KMS-11 (cell line): ENCODE results near the gene DMGDH.

Experiments
- H2AFZ ChIP-seq: fragments of 200-600 bp; sonication (generic); 2 replicates; pipeline ENCODE4 v1.6.1; 2016; ENCODE audit warnings: antibody characterized with exemption, mixed run types, low read depth
- H3K27ac ChIP-seq: fragments of 200-600 bp; sonication (generic); 2 replicates; pipeline ENCODE4 v1.6.1; 2016; ENCODE audit warnings: mild to moderate bottlenecking, mixed run types
- H3K27me3 ChIP-seq: fragments of 200-600 bp; sonication (generic); 2 replicates; pipeline ENCODE4 v1.6.1; 2017; ENCODE audit warnings: mild to moderate bottlenecking, low read depth, mixed run types, moderate library complexity; ENCODE audit not compliant: insufficient read depth
- H3K36me3 ChIP-seq: fragments of 200-600 bp; sonication (generic); 2 replicates; pipeline ENCODE4 v1.6.1; 2017; ENCODE audit warnings: mild to moderate bottlenecking, mixed run types; ENCODE audit not compliant: insufficient read depth
- H3K4me1 ChIP-seq: fragments of 200-600 bp; sonication (generic); 2 replicates; pipeline ENCODE4 v1.6.1; 2016; ENCODE audit warnings: mild to moderate bottlenecking, low read depth, mixed run types; ENCODE audit not compliant: poor library complexity, severe bottlenecking
- H3K4me2 ChIP-seq: fragments of 200-600 bp; sonication (generic); 2 replicates; pipeline ENCODE4 v1.7.0; 2016; ENCODE audit warnings: mild to moderate bottlenecking, mixed run types
- H3K4me3 ChIP-seq: fragments of 200-600 bp; sonication (generic); IDR thresholded peaks from 2 replicates; pipeline ENCODE4 v1.6.1; 2017; ENCODE audit warnings: low read depth, low read length, mixed read lengths; ENCODE audit not compliant: insufficient read depth
- H3K79me2 ChIP-seq: fragments of 200-600 bp; sonication (generic); 2 replicates; pipeline ENCODE4 v1.6.1; 2016; ENCODE audit warnings: low read depth, mixed run types; ENCODE audit not compliant: insufficient read depth
- H3K9ac ChIP-seq: fragments of 200-600 bp; sonication (generic); 2 replicates; pipeline ENCODE4 v1.6.1; 2016; ENCODE audit warnings: mild to moderate bottlenecking, mixed run types
- H4K20me1 ChIP-seq: fragments of 200-600 bp; sonication (generic); 2 replicates; pipeline ENCODE4 v1.6.1; 2016; ENCODE audit warnings: mild to moderate bottlenecking, mixed run types; ENCODE audit not compliant: insufficient read depth
- TF ChIP-seq, protein P1 (sequence below): fragments of 200-600 bp; sonication (generic); conservative IDR thresholded peaks from 2 replicates; pipeline ENCODE4 v1.6.1; 2017; ENCODE audit warnings: low read depth, mild to moderate bottlenecking, antibody characterized with exemption, low read length, moderate library complexity, mixed read lengths

The DMGDH gene

DNA sequence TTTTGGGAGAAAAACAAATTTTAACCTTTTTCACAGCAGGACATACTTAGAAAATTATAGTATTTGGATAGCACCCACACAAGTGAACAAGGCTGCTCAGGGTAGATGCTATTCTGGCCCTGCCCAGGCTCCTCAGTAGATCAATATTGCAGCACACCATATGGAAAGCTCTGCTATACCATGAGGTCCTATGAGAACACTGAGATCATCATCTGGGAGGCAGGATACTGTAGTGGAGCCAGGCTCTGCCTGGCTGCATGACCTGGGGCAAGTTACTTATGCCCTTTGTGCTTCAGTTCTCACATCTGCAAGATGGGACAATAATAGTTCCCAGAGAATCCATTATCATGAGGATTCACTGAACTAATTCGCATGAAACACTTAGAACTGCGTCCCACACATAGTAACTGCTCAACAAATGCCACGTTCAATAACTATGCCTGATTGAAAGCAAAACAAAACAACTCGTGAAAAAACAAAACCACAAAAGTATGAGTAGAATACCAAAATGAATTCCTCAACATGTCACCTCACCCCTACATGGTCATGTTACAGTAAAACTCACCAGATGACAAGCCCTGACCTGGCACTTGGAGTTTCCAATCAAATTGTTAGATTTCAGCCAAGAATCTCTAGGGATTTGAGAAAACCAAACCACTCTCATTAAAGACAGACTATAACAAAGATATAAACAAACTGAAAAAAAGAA is 116.2 kb downstream of the DMGDH start:
- Histone ChIP-seq H3K4me3 (no peak overlapping the region), H3K4me2 (no peak overlapping the region), H3K79me2 (no peaks in the 10 kb centered on the region), H3K27ac (no peak overlapping the region), H3K9ac (no peak overlapping the region), H3K36me3 (no peaks in the 10 kb centered on the region), H3K27me3 (no peaks in the 10 kb centered on the region), H3K4me1 (peaks cover 23% of the 10 kb centered on the region), H2AFZ (no peak overlapping the region), H4K20me1 (no peaks in the 10 kb centered on the region; the same call in 1 of the 2 replicates)
- TF ChIP-seq, protein P1, sequence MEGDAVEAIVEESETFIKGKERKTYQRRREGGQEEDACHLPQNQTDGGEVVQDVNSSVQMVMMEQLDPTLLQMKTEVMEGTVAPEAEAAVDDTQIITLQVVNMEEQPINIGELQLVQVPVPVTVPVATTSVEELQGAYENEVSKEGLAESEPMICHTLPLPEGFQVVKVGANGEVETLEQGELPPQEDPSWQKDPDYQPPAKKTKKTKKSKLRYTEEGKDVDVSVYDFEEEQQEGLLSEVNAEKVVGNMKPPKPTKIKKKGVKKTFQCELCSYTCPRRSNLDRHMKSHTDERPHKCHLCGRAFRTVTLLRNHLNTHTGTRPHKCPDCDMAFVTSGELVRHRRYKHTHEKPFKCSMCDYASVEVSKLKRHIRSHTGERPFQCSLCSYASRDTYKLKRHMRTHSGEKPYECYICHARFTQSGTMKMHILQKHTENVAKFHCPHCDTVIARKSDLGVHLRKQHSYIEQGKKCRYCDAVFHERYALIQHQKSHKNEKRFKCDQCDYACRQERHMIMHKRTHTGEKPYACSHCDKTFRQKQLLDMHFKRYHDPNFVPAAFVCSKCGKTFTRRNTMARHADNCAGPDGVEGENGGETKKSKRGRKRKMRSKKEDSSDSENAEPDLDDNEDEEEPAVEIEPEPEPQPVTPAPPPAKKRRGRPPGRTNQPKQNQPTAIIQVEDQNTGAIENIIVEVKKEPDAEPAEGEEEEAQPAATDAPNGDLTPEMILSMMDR, result no peak
